Brain pericyte (primary cell): ENCODE measurements around the gene SS18.

Experiments
- DNase-seq: peaks from one replicate; pipeline ENCODE4 v3.0.0-alpha.2; 2012; ENCODE audit warnings: low read depth, low spot score

SS18 gene

DNA sequence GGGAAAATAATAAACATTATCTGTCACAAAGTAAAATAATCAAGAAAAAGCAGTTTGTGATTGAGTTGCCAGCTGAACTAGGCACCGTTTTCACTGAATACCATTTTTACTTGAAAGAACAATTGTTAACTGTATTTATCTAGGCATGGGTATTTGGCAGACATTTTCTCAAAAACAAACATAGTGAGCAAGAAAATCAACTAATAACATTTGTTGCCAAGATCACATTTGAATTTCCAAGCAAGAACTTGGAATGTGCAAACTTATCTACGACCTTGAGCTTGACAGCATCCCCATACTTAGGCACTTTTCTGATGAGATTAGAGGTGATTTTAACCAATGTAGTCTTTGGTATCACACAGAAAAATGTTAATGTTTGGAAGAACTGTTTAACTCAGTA lies 16.7 kb downstream of the SS18 start:
- no peak for DNase-seq

DNA sequence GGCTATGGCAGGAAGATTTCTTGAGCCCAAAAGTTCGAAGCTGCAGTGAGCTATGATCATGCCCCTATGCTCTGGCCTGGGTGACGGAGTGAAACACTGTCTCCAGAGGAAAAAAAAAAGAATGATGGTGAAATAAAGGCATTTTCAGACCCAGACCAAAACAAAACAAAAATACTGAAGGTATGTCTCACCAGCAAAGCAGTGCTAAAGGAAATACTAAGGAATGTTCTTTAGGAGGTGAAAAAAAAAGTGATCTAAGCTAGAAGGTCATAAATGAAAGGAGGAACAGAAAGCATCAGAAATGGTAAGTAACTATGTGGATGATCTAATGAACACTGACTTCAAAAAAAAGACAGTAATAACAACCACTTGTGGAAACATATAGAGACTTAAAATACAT lies 18.7 kb downstream of the SS18 start:
- no peak for DNase-seq

GRCh38 chr18:26071020-26071419 lies 19.4 kb downstream of the SS18 start:
- no peak for DNase-seq

- no peak for DNase-seq
These were observed 31.1 kb downstream of the SS18 start for GRCh38 chr18:26059357-26059756.

GRCh38 chr18:26057344-26057773 lies 33.1 kb downstream of the SS18 start:
- DNase-seq = no peak

GRCh38 chr18:26056291-26056690 lies 34.1 kb downstream of the SS18 start:
- DNase-seq = no peak

- no peak for DNase-seq
These were observed 37.9 kb downstream of the SS18 start for GRCh38 chr18:26052505-26052904.

DNA sequence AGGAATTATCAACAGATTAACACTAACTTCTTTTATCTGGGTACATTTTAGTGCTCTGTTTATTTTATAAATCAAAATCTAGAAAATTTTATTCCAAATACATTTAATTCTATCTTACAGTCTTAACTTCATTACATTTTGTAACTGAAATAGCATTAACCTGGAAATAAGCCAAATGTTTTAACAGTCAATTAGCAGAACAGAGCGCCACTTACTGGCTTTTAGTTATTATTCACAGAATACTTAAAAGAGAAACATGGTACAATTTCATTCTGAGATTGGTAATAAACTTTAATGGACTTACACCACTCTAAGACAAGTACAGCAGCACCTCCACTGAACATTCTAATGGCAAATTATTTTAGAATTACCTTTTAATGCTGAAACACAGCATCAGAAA lies 38.6 kb downstream of the SS18 start:
- DNase-seq = no peak

DNA sequence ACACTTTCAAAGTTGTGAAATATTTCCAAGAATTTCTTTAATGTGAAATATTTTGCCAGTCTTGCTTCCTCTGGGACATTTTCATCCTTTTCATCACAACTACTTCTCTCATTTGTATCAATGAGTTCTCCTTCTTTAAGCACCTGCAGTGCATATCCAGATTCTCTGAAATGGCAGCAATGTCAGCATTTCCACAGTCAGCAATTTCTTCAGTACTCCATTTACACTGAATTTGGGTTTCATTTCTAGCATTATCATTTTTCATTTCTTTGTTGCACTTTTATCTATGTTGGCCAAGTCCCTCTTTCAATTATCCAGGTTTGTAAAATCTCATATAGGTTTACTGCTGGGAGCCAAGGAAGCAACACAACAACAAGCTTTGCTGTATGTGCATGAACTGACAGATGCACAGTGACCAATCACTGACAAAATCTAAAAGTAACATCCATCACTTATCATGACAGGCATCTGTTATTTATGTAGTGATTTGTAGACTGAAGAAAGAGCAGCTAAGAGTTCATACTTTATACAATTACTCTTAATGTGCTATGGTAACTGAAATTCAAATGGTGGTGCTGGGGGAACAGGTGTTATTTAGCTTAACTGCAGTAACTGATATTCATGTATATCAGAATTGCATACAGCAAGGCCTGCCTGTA lies 43.9 kb downstream of the SS18 start:
- no peak for DNase-seq

DNA sequence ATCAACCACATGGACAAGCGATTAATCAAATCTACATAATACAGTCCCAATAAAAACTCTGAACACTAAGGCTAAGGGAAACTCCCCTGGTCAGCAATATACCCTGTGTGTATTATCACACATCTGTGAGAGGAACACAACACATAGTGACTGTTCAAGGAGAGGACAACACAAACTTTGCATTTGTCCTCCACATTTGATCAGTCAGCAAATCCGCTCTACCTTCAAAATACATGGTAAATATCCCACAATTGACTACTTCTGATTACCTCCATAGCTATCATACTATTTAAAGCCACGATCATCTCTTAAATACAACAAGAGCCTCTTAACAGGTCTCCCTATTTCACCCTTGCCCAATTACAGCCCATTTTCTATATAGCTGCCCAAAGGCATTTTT lies 45.6 kb downstream of the SS18 start:
- no peak for DNase-seq

DNA sequence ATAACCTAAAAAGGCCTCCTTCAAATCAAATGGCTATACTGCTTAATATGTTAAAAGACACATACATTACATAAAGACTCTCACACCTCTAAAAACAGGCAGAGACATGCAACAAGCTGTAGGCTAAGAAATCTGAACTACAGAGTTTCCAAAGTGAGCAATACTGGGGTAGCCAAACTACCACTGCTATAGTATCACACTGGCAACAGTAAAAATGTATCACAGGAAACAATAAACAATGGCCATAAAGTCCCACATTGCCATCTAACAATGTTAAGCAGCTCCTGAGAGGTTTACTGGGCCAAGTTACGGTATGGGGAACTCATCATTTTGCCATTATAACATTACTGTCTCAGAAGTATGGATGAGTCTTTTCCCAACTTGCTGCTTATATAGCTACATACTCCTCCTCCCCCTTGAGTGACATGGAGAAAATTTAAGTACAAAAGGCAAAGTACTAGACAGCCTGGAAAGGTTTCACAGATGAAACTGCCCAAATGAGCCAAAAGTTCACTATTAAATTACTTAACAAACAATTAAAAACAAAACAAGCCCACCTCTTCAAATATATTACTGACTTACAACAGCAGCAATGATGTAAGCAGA lies 50.3 kb downstream of the SS18 start:
- DNase-seq = no peak

DNA sequence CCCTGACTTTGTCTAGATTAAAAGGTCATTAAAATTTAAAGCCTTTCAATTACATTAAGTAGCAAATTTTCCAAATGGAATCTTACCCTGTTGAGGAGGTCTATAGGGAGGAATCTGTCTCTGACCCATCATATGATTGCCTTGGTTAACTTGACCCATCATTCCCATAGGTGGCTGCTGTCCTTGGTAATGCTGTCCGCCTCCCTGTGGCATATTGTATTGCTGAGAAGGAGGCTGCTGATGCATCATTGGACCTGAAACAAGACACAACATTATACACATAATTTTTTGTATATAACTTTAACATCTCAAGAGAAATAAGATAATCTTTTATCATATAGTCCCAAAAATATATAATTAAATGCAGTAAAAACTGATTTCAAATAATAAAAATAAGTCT lies 51.2 kb downstream of the SS18 start:
- DNase-seq = no peak

GRCh38 chr18:26036635-26037034 lies 53.8 kb downstream of the SS18 start:
- no peak for DNase-seq

- DNase-seq = no peak
These were observed 55.4 kb downstream of the SS18 start for GRCh38 chr18:26034850-26035497.

- DNase-seq = no peak
These were observed 67.8 kb downstream of the SS18 start for GRCh38 chr18:26022585-26022984.

- DNase-seq = no peak
These were observed 69.2 kb downstream of the SS18 start for GRCh38 chr18:26021061-26021754.

- DNase-seq = no peak
These were observed 72.5 kb downstream of the SS18 start for GRCh38 chr18:26017929-26018328.

DNA sequence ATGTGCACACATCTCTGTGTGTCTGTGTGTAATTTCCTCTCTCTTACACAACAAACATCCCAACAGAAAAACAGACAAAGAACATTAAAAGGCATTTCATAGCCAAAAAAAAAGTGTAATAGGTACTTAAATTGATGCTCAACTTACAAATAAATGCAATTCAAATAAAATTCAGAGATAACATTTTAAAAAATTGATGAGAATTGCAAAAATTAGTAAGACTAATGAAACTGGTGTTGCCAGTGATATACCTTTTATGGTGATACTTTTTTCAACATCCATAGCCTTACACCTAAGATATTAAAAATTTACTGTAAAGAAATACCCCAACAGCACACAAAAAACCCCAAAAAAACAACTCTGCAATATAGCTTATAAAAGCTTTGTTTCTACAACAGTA lies 76.0 kb downstream of the SS18 start:
- DNase-seq = no peak

GRCh38 chr18:26008619-26009018 lies 81.8 kb downstream of the SS18 start:
- no peak for DNase-seq

GRCh38 chr18:26008096-26008495 lies 82.3 kb downstream of the SS18 start:
- no peak for DNase-seq

DNA sequence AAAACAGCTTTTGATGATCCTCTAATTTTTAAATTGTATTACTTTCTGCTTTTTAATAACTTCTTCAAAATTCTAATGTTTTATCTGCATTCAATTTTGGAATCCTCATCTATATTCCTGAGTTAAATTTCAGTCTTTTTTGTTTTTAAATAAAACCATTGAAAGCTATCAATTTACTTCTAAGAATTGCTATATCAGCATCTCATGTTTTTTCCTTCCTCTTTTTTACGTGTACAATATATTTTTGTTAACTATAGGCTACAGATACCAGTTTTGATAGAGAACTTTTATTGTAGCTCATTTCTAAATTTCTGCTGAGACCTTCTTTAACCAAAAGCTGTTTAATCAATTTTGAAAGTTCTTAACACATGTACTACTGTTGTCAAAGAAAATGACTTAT lies 84.5 kb downstream of the SS18 start:
- DNase-seq = no peak

GRCh38 chr18:26004832-26005231 lies 85.6 kb downstream of the SS18 start:
- no peak for DNase-seq

DNA sequence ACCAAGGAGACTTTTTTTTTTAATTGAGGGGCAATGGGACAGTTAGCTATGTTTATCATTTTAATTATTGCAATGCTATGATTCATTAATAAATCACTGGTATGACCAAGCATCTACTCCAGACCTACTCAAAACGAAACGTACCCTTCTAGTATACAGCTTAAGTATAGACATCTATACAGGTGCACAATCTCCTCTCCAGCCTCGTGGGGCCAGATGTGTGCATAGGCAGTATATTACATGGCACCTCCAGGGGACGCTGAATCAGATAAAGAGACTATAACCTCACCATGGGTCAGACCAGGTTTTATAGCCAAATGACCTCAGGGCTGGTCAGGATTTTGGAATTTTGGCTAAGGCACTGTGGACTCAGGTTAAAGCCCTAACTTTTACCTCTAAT lies 86.6 kb downstream of the SS18 start:
- DNase-seq = no peak
